SK-N-SH treated with all-trans-retinoic acid at 6 μM for 48 hours (cell line): ENCODE data around the gene HMGA1.

ENCODE experiments used
- ATAC-seq: fragments of 200-7000 bp; cut with Tn5 transposase; 3 replicates; pipeline ENCODE4 v1.9.1; 2020; ENCODE audit warnings: mild to moderate bottlenecking, moderate library complexity
- ARNTL ChIP-seq: fragments of 450-650 bp; formaldehyde crosslinking; IDR thresholded peaks from 2 replicates; pipeline ENCODE4 v1.5.0; 2020; ENCODE audit warnings: low read depth, mild to moderate bottlenecking, moderate library complexity, borderline replicate concordance
- BACH2 ChIP-seq: fragments of 250-450 bp; sonication (Bioruptor Pico); IDR thresholded peaks from 2 replicates; pipeline ENCODE4 v1.9.0; 2021; ENCODE audit warnings: mild to moderate bottlenecking, borderline replicate concordance
- CSDC2 ChIP-seq: fragments of 250-450 bp; sonication (Bioruptor Pico); IDR thresholded peaks from 2 replicates; pipeline ENCODE4 v1.5.0; 2020; ENCODE audit warnings: mild to moderate bottlenecking, moderate library complexity
- ESRRG ChIP-seq: fragments of 250-450 bp; sonication (Bioruptor Pico); IDR thresholded peaks from 2 replicates; pipeline ENCODE4 v1.6.1; 2021; ENCODE audit warnings: mild to moderate bottlenecking
- GLIS3 ChIP-seq: fragments of 250-450 bp; sonication (Bioruptor Pico); IDR thresholded peaks from 2 replicates; pipeline ENCODE4 v1.5.0; 2020; ENCODE audit warnings: mild to moderate bottlenecking, moderate library complexity
- ISL1 ChIP-seq: fragments of 250-450 bp; sonication (Bioruptor Pico); IDR thresholded peaks from 2 replicates; pipeline ENCODE4 v2.1.2; 2022; ENCODE audit warnings: mild to moderate bottlenecking, moderate library complexity
- OSR1 ChIP-seq: fragments of 250-450 bp; sonication (Bioruptor Pico); IDR thresholded peaks from 2 replicates; pipeline ENCODE4 v1.8.0; 2022; ENCODE audit warnings: moderate library complexity, mild to moderate bottlenecking, inconsistent platforms
- PPARA ChIP-seq: fragments of 250-450 bp; sonication (Bioruptor Pico); IDR thresholded peaks from 2 replicates; pipeline ENCODE4 v1.5.0; 2020; ENCODE audit warnings: mild to moderate bottlenecking, borderline replicate concordance
- SNAI2 ChIP-seq: fragments of 250-450 bp; sonication (Bioruptor Pico); IDR thresholded peaks from 2 replicates; pipeline ENCODE4 v1.5.0; 2020; ENCODE audit warnings: mild to moderate bottlenecking, moderate library complexity
- TOX ChIP-seq: fragments of 250-450 bp; sonication (Bioruptor Pico); IDR thresholded peaks from 2 replicates; pipeline ENCODE4 v1.8.0; 2021; ENCODE audit warnings: mild to moderate bottlenecking, moderate library complexity, borderline replicate concordance
- ZFP3 ChIP-seq: fragments of 250-450 bp; sonication (Bioruptor Pico); IDR thresholded peaks from 2 replicates; pipeline ENCODE4 v1.5.0; 2020; ENCODE audit warnings: mild to moderate bottlenecking, moderate library complexity
- ZFP30 ChIP-seq: fragments of 450-650 bp; formaldehyde crosslinking; IDR thresholded peaks from 2 replicates; pipeline ENCODE4 v1.5.0; 2022; ENCODE audit warnings: mild to moderate bottlenecking, moderate library complexity
- ZNF70 ChIP-seq: fragments of 450-650 bp; formaldehyde crosslinking; IDR thresholded peaks from 2 replicates; pipeline ENCODE4 v1.5.0; 2020; ENCODE audit warnings: mild to moderate bottlenecking, moderate library complexity
- ZNF8 ChIP-seq: fragments of 450-650 bp; formaldehyde crosslinking; IDR thresholded peaks from 2 replicates; pipeline ENCODE4 v1.5.0; 2020; ENCODE audit warnings: mild to moderate bottlenecking, moderate library complexity
- TF ChIP-seq, protein P1 (sequence below): fragments of 250-450 bp; sonication (Bioruptor Pico); IDR thresholded peaks from 2 replicates; pipeline ENCODE4 v1.8.0; 2021; ENCODE audit warnings: low read depth, mild to moderate bottlenecking, moderate library complexity, borderline replicate concordance
- TF ChIP-seq, protein P2 (sequence below): fragments of 250-450 bp; sonication (Bioruptor Pico); IDR thresholded peaks from 2 replicates; pipeline ENCODE4 v1.5.1; 2021; ENCODE audit warnings: mild to moderate bottlenecking, moderate library complexity
- TF ChIP-seq, protein P3 (sequence below): fragments of 250-450 bp; sonication (Bioruptor Pico); IDR thresholded peaks from 2 replicates; pipeline ENCODE4 v1.8.0; 2020; ENCODE audit warnings: mild to moderate bottlenecking, moderate library complexity, borderline replicate concordance
- TF ChIP-seq, protein P4 (sequence below): fragments of 250-450 bp; sonication (Bioruptor Pico); IDR thresholded peaks from 2 replicates; pipeline ENCODE4 v1.5.1; 2020; ENCODE audit warnings: low read depth, mild to moderate bottlenecking, moderate library complexity

Gene HMGA1

DNA sequence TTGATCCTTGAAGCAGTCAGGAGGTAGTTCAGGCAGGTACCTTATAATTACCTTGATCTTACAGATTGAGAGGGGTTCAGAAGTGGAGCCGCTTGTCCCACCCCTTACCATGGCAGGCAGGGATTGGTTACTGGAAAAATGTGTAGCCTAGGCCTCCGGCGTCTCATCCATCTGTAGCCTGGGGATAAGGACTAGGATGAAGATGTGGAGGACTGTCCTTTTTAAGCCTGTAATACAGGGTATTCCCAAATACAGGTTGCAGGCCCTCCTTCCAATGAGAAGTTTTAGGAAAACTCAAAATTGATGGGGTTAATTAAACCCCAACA is 2.8 kb downstream of the HMGA1 start:
- TF ChIP-seq BACH2 (CRISPR knock-in tag) (no peak), PPARA (CRISPR knock-in tag) (no peak), ARNTL (no peak), SNAI2 (CRISPR knock-in tag) (no peak), ZFP30 (CRISPR knock-in tag) (no peak)
- TF ChIP-seq, protein P1, sequence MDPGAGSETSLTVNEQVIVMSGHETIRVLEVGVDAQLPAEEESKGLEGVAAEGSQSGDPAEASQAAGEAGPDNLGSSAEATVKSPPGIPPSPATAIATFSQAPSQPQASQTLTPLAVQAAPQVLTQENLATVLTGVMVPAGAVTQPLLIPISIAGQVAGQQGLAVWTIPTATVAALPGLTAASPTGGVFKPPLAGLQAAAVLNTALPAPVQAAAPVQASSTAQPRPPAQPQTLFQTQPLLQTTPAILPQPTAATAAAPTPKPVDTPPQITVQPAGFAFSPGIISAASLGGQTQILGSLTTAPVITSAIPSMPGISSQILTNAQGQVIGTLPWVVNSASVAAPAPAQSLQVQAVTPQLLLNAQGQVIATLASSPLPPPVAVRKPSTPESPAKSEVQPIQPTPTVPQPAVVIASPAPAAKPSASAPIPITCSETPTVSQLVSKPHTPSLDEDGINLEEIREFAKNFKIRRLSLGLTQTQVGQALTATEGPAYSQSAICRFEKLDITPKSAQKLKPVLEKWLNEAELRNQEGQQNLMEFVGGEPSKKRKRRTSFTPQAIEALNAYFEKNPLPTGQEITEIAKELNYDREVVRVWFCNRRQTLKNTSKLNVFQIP (CRISPR knock-in tag), result no peak
- no peak for ATAC-seq

DNA sequence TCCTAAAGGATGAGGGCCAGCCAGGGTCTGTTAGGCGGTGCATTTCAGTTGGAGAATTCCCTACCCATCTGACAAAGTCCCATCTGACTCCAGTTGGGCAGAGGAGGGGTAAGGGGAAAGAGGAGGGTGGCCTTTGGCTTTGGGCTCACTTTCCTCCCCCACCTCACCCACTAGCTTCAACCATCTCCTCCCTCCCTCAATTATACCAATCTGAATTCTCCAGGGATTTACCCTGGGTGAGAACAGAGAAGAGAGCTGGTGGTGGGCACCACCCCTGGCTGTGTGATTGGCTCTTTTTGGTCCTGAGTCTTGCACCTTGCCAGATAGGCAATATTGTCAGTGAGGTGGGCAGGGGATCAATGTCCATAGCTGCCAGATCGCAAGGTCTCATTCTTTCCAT is 3.2 kb downstream of the HMGA1 start:
- TF ChIP-seq, protein P1 (CRISPR knock-in tag), result no peak
- TF ChIP-seq OSR1 (CRISPR knock-in tag) (no peak), TOX (no peak), ZFP30 (CRISPR knock-in tag) (no peak), ZFP3 (no peak), ZNF8 (no peak), GLIS3 (CRISPR knock-in tag) (no peak)
- ATAC-seq, result no peak

DNA sequence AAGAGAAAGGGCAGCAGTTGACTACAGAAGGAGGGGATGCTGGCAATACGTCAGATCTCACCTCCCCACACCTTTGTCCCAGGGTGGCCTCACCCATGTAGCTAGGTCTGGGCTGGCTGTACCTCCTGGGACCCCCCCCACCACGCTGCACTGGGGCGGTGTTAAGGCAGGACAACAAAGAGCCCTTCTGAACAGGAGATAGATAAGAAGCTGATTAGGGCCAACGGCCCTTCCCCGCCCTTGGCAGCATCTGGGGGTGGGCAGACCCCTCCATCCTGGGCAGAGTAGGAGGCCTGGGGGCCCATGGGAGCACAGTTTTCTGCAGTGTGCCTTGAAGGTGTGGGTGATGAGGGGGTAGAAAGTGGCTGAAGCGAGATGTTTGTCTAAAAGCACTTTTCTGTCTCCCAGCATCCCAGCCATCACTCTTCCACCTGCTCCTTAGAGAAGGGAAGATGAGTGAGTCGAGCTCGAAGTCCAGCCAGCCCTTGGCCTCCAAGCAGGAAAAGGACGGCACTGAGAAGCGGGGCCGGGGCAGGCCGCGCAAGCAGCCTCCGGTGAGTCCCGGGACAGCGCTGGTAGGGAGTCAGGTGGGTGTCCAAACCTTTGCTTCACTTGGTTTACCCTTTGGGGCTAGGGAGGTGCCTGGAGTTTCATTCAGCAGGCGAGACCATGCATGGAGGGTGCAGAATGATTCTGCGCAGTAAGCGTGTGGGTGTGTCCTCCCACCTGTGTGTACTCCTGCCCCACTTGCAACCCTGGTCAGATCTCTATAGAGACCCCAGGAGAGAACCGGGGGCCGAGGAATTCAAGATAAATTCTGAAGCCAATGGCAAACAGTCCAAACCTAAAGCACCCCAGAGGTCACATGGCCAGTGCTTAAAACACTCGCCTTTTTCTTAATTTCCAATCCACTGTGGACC is 3.9 kb downstream of the HMGA1 start:
- ATAC-seq, result no peak
- no peak for TF ChIP-seq GLIS3 (CRISPR knock-in tag)
- TF ChIP-seq, protein P2, sequence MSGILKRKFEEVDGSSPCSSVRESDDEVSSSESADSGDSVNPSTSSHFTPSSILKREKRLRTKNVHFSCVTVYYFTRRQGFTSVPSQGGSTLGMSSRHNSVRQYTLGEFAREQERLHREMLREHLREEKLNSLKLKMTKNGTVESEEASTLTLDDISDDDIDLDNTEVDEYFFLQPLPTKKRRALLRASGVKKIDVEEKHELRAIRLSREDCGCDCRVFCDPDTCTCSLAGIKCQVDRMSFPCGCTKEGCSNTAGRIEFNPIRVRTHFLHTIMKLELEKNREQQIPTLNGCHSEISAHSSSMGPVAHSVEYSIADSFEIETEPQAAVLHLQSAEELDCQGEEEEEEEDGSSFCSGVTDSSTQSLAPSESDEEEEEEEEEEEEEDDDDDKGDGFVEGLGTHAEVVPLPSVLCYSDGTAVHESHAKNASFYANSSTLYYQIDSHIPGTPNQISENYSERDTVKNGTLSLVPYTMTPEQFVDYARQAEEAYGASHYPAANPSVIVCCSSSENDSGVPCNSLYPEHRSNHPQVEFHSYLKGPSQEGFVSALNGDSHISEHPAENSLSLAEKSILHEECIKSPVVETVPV (CRISPR knock-in tag), result no peak
- TF ChIP-seq, protein P3, sequence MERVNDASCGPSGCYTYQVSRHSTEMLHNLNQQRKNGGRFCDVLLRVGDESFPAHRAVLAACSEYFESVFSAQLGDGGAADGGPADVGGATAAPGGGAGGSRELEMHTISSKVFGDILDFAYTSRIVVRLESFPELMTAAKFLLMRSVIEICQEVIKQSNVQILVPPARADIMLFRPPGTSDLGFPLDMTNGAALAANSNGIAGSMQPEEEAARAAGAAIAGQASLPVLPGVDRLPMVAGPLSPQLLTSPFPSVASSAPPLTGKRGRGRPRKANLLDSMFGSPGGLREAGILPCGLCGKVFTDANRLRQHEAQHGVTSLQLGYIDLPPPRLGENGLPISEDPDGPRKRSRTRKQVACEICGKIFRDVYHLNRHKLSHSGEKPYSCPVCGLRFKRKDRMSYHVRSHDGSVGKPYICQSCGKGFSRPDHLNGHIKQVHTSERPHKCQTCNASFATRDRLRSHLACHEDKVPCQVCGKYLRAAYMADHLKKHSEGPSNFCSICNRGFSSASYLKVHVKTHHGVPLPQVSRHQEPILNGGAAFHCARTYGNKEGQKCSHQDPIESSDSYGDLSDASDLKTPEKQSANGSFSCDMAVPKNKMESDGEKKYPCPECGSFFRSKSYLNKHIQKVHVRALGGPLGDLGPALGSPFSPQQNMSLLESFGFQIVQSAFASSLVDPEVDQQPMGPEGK, result no peak
- no peak for TF ChIP-seq TOX
- no peak for TF ChIP-seq ESRRG
- no peak for TF ChIP-seq ISL1
- TF ChIP-seq, protein P4, sequence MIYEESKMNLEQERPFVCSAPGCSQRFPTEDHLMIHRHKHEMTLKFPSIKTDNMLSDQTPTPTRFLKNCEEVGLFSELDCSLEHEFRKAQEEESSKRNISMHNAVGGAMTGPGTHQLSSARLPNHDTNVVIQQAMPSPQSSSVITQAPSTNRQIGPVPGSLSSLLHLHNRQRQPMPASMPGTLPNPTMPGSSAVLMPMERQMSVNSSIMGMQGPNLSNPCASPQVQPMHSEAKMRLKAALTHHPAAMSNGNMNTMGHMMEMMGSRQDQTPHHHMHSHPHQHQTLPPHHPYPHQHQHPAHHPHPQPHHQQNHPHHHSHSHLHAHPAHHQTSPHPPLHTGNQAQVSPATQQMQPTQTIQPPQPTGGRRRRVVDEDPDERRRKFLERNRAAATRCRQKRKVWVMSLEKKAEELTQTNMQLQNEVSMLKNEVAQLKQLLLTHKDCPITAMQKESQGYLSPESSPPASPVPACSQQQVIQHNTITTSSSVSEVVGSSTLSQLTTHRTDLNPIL (CRISPR knock-in tag), result no peak
- no peak for TF ChIP-seq ZFP3

DNA sequence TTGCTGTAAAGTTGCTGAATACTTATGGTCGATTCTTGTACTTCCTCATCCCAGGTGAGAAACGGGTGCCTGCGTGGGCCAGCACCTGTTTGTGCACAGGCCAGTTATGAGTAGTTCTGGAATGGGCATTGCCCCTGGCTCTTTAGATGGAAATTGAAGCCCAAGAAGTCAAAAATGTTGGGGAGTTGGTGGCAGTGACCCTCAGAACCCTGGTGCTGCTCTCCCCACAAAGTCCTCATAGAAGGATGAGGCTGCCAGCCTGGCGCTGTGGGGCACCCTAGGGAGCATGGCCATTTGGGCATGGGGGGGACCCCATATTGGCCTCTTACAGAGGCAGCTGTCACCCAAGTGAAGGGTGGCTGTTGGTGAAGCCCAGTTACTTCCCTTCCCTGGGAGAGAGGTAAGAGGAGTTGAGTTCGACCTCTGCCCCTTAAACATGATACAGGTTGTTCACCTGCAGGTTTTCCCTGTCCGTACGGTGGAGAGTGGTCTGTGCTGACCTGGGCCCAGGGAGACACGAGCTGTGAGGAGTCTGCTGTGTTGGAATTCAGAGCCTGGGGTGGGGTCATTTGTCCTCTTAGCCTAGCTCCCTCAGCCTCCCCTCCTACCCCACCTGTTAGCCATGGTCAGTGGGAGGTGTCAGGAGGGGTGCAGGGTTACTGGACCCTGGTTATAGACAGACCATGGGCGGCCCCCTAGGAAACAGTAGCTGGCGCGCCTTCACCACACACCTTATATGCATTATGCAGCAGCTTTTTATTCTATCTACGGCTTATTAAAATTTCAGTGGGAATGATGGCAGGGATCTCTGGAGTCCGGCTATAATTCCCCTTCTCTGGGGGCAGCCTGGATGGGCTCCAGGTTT is 4.9 kb downstream of the HMGA1 start:
- ATAC-seq, result no peak
- TF ChIP-seq CSDC2 (CRISPR knock-in tag) (no peak), TOX (no peak), ZNF70 (CRISPR knock-in tag) (no peak)
